GM08714 (cell line): ENCODE data around the gene DOK4.
"Not testable (repeated sequence)": the region's sequence is repeated elsewhere in the genome, so short reads cannot be mapped to it uniquely, and the experiment has no call there.

Experiments
- H3K4me3 ChIP-seq: fragments of 200-500 bp; sonication (Bioruptor generic); 2 replicates; pipeline ENCODE4 v1.5.1; 2014; ENCODE audit warnings: mild to moderate bottlenecking, low read length, inconsistent platforms
- ZNF274 ChIP-seq: IDR thresholded peaks from 2 replicates; pipeline ENCODE4 v1.6.1; 2012; ENCODE audit warnings: mild to moderate bottlenecking, low read depth, low read length

Gene DOK4

DNA sequence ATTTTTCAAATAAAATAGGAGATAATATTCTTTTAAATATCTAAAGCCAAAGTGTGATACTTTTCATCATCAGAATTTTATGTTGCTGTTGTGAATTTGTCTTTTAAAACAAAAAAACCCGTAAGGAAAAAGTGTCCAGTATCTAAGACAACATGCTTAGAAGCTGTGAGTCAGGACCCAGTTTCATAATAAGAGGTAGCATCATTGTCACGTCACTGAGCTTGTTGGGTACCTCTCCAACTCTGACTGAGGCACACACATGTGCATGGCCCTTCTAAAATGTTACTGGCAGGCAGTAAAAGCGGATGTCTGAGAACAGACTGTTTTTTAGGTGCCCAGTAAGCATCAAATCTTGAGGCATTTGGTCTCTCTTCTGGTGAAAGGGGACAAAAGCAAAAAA, 41.6 kb downstream of the DOK4 start:
- TF ChIP-seq ZNF274 = no peak
- H3K4me3 ChIP-seq = no peak overlapping the region

DNA sequence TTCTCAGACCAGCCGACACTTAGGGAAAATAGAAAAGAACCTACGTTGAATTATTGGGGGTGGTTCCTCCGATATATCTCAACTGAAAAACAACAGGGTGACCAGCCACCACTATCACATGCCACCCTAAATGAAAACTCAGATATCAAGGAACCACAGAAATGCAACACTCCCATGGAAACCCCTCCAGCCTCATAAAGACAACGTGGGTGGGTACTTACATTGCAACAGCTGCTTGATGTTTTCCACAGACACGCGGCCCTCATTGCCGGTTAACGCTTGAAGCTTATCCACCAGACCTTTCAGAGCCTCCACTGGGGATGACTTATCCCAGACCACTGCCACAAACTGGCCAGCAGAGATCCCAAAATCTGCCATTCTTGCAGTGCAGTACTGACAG, 45.7 kb downstream of the DOK4 start:
- not testable (repeated sequence) for H3K4me3 ChIP-seq

GRCh38 chr16:57439947-57440346, 46.3 kb downstream of the DOK4 start:
- H3K4me3 ChIP-seq = not testable (repeated sequence)

GRCh38 chr16:57435838-57436237, 50.5 kb downstream of the DOK4 start:
- TF ChIP-seq ZNF274 = no peak
- H3K4me3 ChIP-seq = no peak overlapping the region

- no peak for TF ChIP-seq ZNF274
- H3K4me3 ChIP-seq = no peak overlapping the region
These were observed 52.3 kb downstream of the DOK4 start for GRCh38 chr16:57434003-57434402.

GRCh38 chr16:57432989-57433388, 53.3 kb downstream of the DOK4 start:
- no peak for TF ChIP-seq ZNF274
- H3K4me3 ChIP-seq = no peak overlapping the region

DNA sequence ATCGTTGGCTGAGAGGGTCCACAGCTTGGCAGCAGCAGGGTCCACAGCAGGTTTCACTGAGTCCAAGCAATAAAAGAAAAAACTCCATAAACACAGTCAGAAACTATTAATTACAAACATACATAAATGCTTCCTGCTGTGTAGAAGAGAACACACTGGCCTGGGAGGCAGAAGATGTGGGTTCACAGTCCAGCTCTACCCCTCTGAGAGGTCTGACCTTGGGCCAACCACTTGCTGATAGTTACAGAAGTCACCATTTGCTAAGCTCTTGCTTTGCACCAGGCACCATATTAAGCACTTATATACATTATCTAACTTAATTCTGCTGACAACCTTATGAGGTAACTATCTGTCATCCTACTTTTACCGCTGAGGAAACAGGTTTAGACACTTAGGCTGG, 53.8 kb downstream of the DOK4 start:
- no peak for TF ChIP-seq ZNF274
- no peak overlapping the region for H3K4me3 ChIP-seq

DNA sequence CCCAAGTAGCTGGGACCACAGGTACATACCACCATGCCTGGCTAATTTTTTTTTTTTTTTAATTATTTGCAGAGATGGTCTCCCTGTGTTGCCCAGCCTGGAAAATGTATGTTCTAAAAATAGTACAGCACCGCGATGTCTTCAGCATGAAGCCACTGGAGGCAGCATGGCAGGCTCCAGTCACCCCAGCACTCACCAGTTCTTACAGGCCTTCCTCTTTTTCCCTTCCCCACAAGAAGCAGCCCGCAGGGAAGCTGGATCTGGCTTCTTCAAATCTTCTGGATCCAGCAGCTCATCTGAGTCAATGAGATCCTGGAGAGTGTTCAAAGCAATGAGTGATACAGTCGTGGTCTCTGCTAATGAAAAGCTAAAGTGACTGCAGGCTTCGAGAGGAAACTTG, 55.3 kb downstream of the DOK4 start:
- H3K4me3 ChIP-seq = no peak overlapping the region
- TF ChIP-seq ZNF274 = no peak

GRCh38 chr16:57427824-57428223, 58.5 kb downstream of the DOK4 start:
- no peak for TF ChIP-seq ZNF274
- no peak overlapping the region for H3K4me3 ChIP-seq

GRCh38 chr16:57427307-57427706, 59.0 kb downstream of the DOK4 start:
- TF ChIP-seq ZNF274 = no peak
- no peak overlapping the region for H3K4me3 ChIP-seq

- no peak for TF ChIP-seq ZNF274
- H3K4me3 ChIP-seq = no peak overlapping the region
These were observed 59.9 kb downstream of the DOK4 start for GRCh38 chr16:57426356-57426755.

DNA sequence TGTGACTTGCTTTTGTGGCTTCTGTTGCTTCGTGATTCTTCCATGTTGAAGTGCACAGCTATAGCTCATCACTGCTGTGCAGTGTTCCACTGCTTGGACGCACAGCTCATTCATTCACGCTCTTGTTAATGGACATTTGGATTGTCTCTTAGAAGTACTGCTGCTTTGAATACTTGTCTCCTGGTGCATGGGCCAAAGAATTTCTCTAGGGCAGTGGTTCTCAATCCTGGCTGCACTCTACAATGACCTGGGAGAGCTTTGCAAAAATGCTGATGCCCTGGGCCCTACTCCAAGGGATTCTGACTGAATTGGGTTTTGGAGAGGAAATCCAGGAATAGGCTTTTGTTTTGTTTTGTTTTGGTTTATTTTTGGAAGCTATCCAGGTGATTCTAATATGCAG, 61.7 kb downstream of the DOK4 start:
- H3K4me3 ChIP-seq = no peak overlapping the region
- no peak for TF ChIP-seq ZNF274

DNA sequence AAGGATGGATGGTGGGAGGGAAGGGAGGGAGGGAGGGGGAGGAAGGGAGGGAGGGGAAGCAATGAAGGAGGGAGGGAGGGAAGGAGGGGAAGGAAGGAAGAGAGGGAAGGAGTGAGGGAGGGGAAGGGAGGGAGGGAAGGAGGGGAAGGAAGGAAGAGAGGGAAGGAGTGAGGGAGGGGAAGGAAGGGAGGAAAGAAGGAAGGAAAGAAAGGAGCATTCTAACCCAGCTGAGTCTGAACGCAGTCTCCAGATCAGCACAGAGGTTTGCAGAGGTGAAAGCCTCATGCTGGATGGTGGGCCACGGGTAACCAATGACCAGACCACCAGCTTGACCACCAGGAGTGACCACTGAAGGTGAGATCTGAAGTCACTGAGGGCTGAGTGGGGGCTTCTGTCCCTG, 63.1 kb downstream of the DOK4 start:
- no peak for TF ChIP-seq ZNF274
- H3K4me3 ChIP-seq = no peak overlapping the region

DNA sequence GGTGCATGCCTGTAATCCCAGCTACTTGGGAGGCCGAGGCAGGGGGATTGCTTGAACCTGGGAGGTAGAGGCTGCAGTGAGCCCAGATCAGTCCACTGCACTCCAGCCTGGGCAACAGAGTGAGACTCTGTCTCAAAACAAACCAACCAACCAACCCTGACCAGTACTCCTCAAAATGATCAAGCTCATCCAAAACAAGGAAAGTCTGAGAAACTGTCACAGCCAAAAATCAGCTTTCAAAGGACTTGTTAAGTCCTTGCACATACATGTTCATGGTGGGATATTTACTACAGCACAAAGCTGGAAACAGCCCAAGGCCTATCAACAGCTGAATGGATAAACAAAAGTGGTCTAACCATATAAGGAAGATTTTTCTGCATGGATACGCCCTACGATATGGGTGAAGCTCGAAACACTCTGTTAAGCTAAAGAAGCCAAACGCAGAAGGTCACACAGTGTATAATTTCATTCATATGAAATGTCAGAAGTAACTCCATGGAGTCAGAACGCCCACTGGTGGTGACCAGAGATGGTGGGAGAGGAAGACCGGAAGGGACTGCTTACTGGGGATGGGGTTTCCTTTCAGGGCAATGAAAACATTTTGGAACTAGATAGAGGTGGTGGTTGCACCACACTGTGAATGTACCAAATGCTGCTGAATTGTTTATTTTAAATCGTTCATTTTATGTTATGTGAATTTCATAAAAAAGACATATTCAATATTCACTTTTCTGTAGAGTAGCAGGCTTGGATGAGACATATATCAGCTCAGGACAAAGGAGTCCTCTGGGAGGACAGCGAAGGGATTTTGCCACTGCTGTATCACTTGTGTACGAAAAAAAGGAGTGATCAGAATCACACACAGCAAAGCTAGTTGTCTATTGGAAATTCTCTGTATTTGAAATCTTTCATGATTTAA, 64.0 kb downstream of the DOK4 start:
- H3K4me3 ChIP-seq = no peak overlapping the region

More for the DNA sequence above, 64.0 kb downstream of the DOK4 start:
- TF ChIP-seq ZNF274 = no peak
